ENCODE data around the gene AXIN1. TPM values are rescaled to one million over a fixed set of nuclear protein-coding genes. Genes with fewer than 3 reads are reported as not detected.

The AXIN1 gene
- total and polyA plus RNA-seq, 2 of the 8 experiments (the other 6 are each of a cell fraction or from before 2014, with no cell fraction given) = 12.5 to 41.9 TPM

- TF ChIP-seq KDM1A (IDR thresholded peaks at IDR 0.05; ENCODE audit: borderline replicate concordance, low read length) (no peak), E2F6 (IDR thresholded peaks at IDR 0.05) (no peak), GABPA (IDR thresholded peaks at IDR 0.05; ENCODE audit: borderline replicate concordance, insufficient read depth, low read length) (no peak)
Observed at GRCh38 chr16:290015-290680, 62.4 kb downstream of the AXIN1 start (continued).
